Mucosa of descending colon (tissue), 3 donors: Measurements from ENCODE around the gene LCNL1. TPM values are rescaled to one million over a fixed set of nuclear protein-coding genes. Genes with fewer than 3 reads are reported as not detected.
A peak's percentile ranks its signal among the peaks of the same experiment; 100 is the strongest.

Source experiments
- ATAC-seq: fragments of 200-7000 bp; cut with Tn5 transposase; one replicate; pipeline ENCODE4 v1.9.1; 2020; ENCODE audit warnings: mild to moderate bottlenecking, moderate library complexity
- DNase-seq, 3 donors: peaks; one replicate each; pipeline ENCODE4 v3.0.0-alpha.2; 2020
- H3K36me3 ChIP-seq: fragments of 200-600 bp; one replicate; pipeline ENCODE4 v1.8.0; 2021; ENCODE audit warnings: low read depth, mild to moderate bottlenecking
- H3K4me1 ChIP-seq: fragments of 200-600 bp; one replicate; pipeline ENCODE4 v1.8.0; 2021; ENCODE audit warnings: low read depth, mild to moderate bottlenecking
- H3K4me3 ChIP-seq: fragments of 200-600 bp; one replicate; pipeline ENCODE4 v1.8.0; 2021; ENCODE audit warnings: mild to moderate bottlenecking
- H3K9me3 ChIP-seq: fragments of 200-600 bp; one replicate; pipeline ENCODE4 v1.8.0; 2021; ENCODE audit warnings: mild to moderate bottlenecking
- intact Hi-C, 2 donors: fragments of 100-400 bp; cut with DNase I in 1 of 2; cut with micrococcal nuclease in 1 of 2; formaldehyde crosslinking; loops; one replicate each; pipeline versions ENCODE4 v1.11.0 to v1.11.1; 2022; cut with DNase I, micrococcal nuclease
- total RNA-seq, 3 donors: library from RNA; stranded (reverse); fragmentation: NEBNext Ultra II Directional in 2 of 3; extraction: Animal tissue kit (Norgen Biotek cat#: 25700) in 2 of 3; gene quantifications; one replicate each; pipeline versions ENCODE4 v1.2.1 to v1.2.4, GENCODE V29; 2021 to 2023
- TF ChIP-seq, protein P1 (sequence below): fragments of 200-600 bp; IDR thresholded peaks from one replicate; pipeline ENCODE4 v1.8.0; 2022; ENCODE audit warnings: antibody characterized with exemption, mild to moderate bottlenecking
- donor health status: DM: no; HTN: no; CAD: no; lungs with moderate emphysema.
- donor health status: DM: no; HTN: no; CAD: no.
- donor health status: DM: no; HTN: yes; CAD: no.

Gene LCNL1
- total RNA-seq, 3 donors from 2014 or later: 0.17 to 0.76 TPM; not detected in 1

DNA sequence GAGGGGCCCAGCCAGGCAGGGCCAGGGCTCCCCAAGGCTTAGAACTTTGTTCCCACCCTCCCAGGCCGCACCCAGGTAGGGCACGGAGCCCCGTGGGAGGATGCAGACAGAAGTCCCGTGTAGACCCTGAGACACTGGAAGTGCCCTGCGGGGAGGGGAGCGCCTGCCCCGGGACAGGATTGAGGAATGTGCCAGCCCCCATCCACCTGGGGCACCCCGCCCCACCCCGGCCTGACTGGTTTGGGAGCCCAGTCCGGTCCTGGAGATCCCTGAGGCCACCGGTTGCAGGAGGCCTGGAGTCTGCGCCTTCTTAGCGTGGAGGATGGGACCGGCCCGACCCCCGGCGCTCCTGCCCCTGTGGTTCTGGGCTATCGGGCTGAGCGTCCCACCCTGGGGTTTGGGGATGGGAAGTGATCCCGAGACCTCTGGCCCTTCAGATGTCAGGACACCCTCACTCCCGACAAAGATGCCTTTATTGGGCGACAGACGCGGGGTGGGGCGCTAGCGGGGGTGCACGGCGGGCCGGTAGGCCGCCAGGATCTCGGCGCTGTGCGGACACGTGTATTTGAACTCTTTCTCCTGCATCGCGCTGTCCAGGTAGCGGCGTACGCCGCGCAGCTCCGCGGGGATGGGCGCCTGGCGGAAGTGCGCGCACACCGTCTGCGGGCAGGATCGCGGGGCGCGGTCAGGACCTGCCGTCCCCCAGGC, 11.5 kb downstream of the LCNL1 start:
- DNase-seq (peak in 2 of 3 donors; percentile 19 to 47), ATAC-seq (no peak)
- TF ChIP-seq, protein P1, sequence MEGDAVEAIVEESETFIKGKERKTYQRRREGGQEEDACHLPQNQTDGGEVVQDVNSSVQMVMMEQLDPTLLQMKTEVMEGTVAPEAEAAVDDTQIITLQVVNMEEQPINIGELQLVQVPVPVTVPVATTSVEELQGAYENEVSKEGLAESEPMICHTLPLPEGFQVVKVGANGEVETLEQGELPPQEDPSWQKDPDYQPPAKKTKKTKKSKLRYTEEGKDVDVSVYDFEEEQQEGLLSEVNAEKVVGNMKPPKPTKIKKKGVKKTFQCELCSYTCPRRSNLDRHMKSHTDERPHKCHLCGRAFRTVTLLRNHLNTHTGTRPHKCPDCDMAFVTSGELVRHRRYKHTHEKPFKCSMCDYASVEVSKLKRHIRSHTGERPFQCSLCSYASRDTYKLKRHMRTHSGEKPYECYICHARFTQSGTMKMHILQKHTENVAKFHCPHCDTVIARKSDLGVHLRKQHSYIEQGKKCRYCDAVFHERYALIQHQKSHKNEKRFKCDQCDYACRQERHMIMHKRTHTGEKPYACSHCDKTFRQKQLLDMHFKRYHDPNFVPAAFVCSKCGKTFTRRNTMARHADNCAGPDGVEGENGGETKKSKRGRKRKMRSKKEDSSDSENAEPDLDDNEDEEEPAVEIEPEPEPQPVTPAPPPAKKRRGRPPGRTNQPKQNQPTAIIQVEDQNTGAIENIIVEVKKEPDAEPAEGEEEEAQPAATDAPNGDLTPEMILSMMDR: no peak
- intact Hi-C loops: no loop called here
- no peaks in the 10 kb centered on the region for H3K9me3 ChIP-seq
- H3K36me3 ChIP-seq: no peaks in the 10 kb centered on the region
- H3K4me3 ChIP-seq: no peak overlapping the region
- H3K4me1 ChIP-seq: peaks cover 42% of the 10 kb centered on the region

DNA sequence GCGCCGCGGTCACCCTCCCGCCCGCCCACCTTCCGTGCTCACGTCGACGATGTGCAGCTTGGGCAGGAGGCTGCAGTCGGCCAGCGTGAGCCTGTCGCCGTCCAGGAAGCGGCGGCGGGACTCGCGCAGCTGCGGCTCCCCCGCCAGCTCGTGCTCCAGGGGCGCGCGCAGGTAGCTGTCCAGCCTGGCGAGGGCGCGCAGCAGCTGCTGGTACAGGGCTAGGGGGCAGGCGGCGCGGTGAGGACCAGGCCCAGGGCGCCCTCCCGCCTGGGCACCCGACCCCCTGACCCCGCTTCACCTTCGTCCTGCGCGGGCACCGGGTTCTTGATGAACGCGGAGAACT, 12.1 kb downstream of the LCNL1 start:
- no peak overlapping the region for H3K4me3 ChIP-seq
- H3K4me1 ChIP-seq: peaks cover 43% of the 10 kb centered on the region
- H3K9me3 ChIP-seq: no peaks in the 10 kb centered on the region
- DNase-seq (peak in 2 of 3 donors; percentile 13 to 51), ATAC-seq (no peak)
- TF ChIP-seq, protein P1: no peak
- intact Hi-C loops: no loop called here
- H3K36me3 ChIP-seq: no peaks in the 10 kb centered on the region

- TF ChIP-seq, protein P1: no peak
- ATAC-seq (no peak), DNase-seq (peak in 1 of 3 donors; percentile 19)
- Histone ChIP-seq H3K4me3 (no peak overlapping the region), H3K4me1 (peaks cover 44% of the 10 kb centered on the region), H3K36me3 (no peaks in the 10 kb centered on the region), H3K9me3 (no peaks in the 10 kb centered on the region)
- intact Hi-C loops: no loop called here
Measured at GRCh38 chr9:136995362-136995761, 12.6 kb downstream of the LCNL1 start.

- DNase-seq (peak in 2 of 3 donors; percentile 23 to 54), ATAC-seq (no peak)
- no peak overlapping the region for H3K4me3 ChIP-seq
- no peaks in the 10 kb centered on the region for H3K36me3 ChIP-seq
- TF ChIP-seq, protein P1: no peak
- intact Hi-C loops: no loop called here
- H3K9me3 ChIP-seq: no peaks in the 10 kb centered on the region
- H3K4me1 ChIP-seq: peaks cover 44% of the 10 kb centered on the region
Measured at GRCh38 chr9:136995772-136996311, 13.0 kb downstream of the LCNL1 start.

GRCh38 chr9:136996361-136997292, 13.8 kb downstream of the LCNL1 start, which contains the start of gene CLIC3:
TSS of gene CLIC3 (minus strand) at chr9:136996568. CDS start at chr9:136996543, 25 bp downstream.
- ATAC-seq (peak; percentile 26), DNase-seq (peak; percentile 74 to 84 (median 83))
- TF ChIP-seq, protein P1: no peak
- H3K4me1 ChIP-seq: peaks cover 44% of the 10 kb centered on the region
- no peaks in the 10 kb centered on the region for H3K36me3 ChIP-seq
- no peaks in the 10 kb centered on the region for H3K9me3 ChIP-seq
- intact Hi-C loops: no loop called here
- no peak within 1 kb of the TSS for H3K4me3 ChIP-seq
